SK-MEL-5 (cell line): Measurements from ENCODE around the gene FAM50A. TPM values are rescaled to one million over a fixed set of nuclear protein-coding genes. Genes with fewer than 3 reads are reported as not detected.

Source experiments
- DNase-seq: peaks from one replicate; pipeline ENCODE4 v3.0.0-alpha.2; 2016; ENCODE audit warnings: low read depth, low spot score
- in situ Hi-C: cut with HindIII; loops from 2 replicates; pipeline ENCODE4 v1.10.0; 2016; ENCODE audit warnings: low sequenced_read_pairs, high pct_unique_total_duplicates, low pct_unique_long_range_greater_than_20kb
- total RNA-seq: library from RNA; depleted of rRNA; stranded (reverse); fragments of >200 nt; shearing (Covaris generic); gene quantifications from 2 replicates; pipeline ENCODE4 v1.2.3, GENCODE V29; 2014

FAM50A gene
- total RNA-seq, 1 experiment from 2014 or later: 83.0 TPM

DNA sequence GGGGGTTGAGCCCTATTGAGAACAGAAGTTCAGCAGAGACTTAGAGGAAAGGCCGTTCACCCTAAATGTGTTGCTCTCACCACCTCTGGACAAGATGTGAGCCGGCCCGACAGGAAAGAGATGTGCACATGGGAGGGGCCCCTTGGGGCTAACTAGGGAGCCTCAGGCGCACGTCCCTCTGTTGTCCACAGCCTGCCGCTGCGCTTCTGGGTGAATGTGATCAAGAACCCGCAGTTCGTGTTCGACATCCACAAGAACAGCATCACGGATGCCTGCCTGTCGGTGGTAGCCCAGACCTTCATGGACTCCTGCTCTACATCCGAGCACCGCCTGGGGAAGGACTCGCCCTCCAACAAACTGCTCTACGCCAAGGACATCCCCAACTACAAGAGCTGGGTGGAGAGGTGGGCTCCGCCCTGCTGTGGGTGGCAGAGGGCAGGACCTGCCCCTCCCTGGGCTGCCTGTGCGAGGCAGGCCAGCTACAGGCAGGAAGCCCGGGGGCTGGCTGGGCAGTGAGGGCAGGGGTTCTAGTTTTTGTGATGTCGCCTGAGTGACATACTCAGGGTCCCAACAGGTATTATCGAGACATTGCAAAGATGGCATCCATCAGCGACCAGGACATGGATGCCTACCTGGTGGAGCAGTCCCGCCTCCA lies 27.1 kb downstream of the FAM50A start:
- no peak for DNase-seq
- in situ Hi-C loops: no loop called here

- in situ Hi-C loops: no loop called here
- no peak for DNase-seq
Measured at GRCh38 chrX:154471839-154472684, 28.1 kb downstream of the FAM50A start.

DNA sequence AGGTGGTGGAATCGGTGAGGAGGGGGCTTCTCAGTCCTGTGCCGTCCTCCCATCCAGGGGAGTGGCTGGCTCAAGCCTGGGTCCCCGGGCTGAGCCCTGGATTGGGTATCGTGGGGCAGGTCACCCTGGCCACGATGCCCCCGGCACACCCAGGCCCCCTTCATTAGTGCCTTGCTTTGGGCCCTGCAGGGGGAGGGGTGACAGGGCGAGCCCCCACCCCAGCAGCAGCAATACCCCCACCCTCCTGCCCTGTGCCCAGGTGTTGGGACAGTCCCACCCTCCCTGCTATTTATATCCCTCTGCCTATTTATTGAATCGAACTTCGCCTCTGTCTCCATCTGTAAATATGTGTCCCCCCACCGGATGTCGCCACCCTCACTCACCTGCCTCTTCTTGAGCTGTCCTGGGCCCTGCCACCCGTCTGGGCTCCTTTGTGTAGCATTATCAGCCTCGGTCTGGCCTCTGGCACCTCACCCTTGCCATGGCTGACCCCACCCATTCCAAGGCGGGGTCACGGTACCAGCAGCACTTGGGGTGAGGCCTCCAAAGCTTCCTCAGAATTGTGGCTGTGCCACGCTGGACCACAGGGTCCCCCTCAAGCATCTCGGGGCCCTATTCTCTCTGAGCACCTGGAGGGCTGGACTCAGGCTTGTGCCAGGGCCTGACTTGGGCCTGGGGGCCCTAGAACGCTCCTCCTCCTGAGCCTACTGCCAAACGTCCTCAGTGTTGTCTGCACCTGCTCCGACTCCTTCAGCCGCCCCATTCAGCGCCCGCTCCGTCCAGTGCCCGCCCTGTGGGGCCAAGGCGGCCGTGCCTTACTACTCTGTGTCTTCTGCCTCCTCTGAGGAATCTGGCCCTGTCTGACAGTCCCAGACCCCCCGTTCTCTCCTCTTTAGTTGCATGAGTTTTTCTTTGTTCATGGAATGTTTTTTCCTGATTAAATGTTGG lies 29.0 kb downstream of the FAM50A start:
- in situ Hi-C loops: no loop called here
- DNase-seq: no peak

DNA sequence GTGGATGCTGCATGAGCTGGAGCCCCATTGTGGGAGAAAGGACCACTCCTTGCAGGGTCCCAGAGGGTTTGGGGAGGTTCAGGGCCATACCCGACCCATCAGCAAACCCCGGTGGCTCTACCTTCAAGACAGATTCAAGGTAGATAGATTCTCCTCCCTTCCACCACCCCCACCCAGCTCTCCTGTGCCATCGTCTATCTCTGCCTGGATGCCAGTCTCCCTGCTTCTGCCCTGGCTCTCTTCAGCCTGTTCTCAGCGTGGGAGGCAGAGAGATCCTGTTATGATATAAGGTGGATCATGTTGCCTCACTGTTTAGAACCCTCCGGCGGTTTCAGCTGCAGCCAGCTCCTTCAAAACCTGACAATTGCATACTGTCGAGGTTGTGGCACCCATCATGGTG lies 29.7 kb downstream of the FAM50A start:
- DNase-seq: no peak
- in situ Hi-C loops: no loop called here

DNA sequence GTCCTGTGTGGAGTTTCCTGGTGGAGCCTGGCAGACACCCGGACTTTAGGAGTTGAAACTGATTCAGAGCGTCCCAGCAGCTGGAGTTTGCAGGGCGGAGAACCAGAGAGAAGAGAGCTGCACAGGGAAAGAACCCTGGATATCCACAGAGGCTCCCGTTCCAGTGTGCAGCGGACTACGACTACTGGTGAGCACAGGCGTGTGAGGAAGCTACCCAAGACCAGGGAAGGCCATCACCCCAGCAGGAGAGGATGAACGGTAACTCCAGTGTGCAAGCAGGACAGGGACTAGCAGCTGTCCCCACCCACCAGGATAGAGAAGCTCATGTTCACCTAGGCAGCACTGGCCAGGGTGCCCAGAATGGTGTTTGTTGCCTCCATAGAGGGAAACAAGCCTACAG lies 32.9 kb downstream of the FAM50A start:
- no peak for DNase-seq
- in situ Hi-C loops: no loop called here

GRCh38 chrX:154477891-154478477 lies 34.0 kb downstream of the FAM50A start:
- in situ Hi-C loops: no loop called here
- DNase-seq: no peak

DNA sequence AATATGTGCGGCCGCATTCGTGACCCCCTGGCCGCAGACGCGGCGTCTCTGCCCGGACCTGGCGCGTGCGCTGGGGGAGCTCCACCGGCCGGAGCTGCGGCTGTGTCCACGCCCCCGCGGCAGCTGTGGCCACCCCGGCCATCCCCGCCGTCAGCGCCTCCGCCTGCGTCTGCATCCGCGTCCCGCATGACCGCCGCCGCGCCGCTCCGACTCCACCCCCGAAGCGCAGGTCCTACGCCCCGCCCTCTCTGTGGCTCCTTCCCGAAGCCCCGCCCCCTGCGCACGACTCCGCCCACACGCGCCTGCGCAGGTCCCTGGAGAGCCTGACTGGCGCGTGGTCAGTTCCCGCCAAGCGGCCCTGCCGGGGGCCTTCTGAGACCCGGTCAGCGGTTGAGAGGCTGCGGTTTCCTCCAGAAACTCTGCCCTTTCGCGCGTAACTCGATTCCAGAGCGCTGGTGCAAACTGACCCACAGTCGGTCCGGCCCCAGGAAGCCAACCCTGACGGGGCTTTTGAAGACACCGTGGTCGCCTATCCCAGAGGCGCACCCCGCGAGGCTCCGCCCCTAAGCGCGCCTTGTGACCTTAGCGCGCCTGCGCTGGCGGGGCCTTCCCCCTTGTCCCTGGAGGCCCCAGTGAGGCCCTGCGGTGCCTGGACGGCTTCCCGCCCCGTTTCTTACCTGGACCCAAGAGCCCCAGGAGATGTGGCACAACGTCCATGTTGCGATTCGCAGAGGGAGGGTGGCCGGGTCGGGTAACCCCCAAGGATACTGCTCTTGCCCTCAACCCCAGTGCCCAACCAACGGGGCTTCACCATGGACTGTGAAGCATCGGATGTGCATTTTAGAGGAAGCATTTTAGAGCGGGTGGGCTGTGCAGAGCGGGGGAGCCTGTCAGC lies 35.0 kb downstream of the FAM50A start, which contains the start of gene LAGE3:
LAGE3 (minus strand) TSS at position 554 of the 895 bp plus-strand sequence; CDS start at position 188, 366 bp downstream.
- in situ Hi-C loops: no loop called here
- peak; percentile 86 for DNase-seq

DNA sequence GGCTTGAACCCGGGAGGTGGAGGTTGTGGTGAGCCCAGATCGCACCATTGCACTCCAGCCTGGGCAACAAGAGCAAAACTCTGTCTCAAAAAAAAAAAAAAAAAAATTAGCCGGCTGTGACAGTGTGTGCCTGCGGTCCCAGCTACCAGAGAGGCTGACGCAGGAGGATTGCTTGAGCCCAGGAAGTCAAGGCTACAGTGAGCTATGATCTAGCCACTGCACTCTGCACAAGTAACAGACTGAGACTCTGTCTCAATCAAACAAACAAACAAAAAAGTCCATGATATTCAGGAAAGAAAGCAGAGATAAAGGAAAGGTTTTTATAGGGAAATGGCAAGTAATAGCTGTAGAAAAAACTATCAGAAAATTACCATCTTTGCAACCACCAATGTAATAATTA lies 37.3 kb downstream of the FAM50A start:
- DNase-seq: no peak
- in situ Hi-C loops: no loop called here

GRCh38 chrX:154481911-154482601 lies 38.1 kb downstream of the FAM50A start:
- no peak for DNase-seq
- in situ Hi-C loops: no loop called here

DNA sequence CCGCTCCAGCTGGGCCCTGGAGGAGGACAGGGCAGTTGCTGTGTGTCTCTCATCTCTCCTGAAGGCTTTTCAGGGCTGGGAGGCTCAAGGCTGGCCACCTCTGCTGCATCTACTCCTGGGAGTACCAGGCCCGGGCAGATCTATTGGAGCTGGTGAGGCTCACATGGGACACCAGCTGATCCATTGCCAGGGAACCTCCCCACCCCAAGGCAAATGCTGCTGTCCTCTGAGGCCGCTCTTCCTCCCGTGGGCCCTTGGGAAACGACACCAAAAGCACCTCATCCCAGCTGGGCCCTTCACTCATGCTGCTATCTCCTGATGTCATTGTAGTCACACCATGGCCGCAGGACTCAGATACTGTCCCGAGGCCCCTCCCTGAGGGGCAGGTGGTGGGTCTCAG lies 38.8 kb downstream of the FAM50A start:
- no peak for DNase-seq
- in situ Hi-C loops: no loop called here

DNA sequence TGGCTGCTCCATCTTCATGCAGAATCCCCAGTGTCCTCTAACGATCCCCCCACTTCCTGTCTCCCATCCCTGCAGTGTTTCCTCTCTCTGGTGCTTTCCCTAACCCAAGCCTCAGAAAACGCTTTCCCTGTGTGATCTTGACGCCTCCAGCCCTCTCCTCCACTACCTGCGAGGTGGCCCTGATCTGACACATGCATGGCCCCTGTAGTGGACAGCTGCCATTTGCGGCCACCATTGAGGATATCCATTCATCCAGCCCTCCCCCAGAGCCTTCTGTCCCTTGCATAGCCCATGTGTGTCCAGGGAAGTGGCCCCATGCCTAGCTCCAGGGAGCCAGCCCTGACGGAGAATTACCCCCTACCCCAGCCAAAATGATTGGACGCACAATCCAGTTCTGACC lies 39.4 kb downstream of the FAM50A start:
- in situ Hi-C loops: no loop called here
- no peak for DNase-seq

DNA sequence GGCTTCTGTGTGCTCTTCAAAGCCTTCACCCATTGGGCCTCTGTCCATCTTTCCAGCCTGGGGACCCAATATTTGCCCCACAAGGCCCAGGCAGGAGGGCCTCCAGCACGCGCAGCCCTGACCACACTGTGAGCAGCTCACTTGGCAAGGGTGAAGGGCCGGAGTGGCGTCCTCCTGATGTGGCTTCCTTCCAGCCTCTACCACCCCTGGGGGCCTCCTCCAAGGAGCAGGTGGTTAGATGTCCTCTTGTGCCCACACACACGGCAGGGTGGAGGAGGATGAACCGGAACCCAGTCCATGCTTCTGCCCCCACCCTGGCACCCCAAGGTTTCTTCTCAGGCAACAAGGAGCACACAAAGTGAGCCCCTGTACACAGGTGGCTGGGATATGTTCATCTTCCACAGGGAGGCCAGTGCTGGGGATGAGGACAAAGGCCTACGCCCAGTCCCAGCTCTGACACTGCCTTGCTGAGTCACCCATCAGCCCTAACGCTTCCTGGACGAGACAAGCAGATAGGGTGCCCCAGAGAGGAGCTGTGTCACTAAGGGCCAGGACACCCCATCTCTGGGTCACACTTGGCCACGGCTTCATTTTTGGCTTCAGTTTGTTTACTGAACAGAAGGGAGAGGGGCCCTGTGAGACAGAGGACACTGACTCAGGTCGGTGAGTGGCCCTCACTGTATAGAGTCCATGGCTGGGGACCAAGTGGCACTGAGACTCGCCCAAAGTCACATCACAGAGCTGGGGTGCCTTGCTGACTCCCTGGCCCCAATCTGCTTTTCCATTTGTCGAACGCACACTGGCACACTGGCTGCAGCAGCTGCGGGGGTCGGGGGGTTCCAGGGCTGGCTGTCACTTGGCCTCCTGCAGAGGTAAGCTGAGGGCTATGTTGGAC lies 40.6 kb downstream of the FAM50A start:
- no peak for DNase-seq
- in situ Hi-C loops: no loop called here

GRCh38 chrX:154485150-154486051 lies 41.5 kb downstream of the FAM50A start:
- in situ Hi-C loops: no loop called here
- DNase-seq: no peak

GRCh38 chrX:154486052-154486395 lies 42.1 kb downstream of the FAM50A start:
- in situ Hi-C loops: no loop called here
- DNase-seq: no peak
